ENCODE results near the gene SEMA4C.
"Not testable (repeated sequence)": the region's sequence is repeated elsewhere in the genome, so short reads cannot be mapped to it uniquely, and the experiment has no call there.

SEMA4C gene

DNA sequence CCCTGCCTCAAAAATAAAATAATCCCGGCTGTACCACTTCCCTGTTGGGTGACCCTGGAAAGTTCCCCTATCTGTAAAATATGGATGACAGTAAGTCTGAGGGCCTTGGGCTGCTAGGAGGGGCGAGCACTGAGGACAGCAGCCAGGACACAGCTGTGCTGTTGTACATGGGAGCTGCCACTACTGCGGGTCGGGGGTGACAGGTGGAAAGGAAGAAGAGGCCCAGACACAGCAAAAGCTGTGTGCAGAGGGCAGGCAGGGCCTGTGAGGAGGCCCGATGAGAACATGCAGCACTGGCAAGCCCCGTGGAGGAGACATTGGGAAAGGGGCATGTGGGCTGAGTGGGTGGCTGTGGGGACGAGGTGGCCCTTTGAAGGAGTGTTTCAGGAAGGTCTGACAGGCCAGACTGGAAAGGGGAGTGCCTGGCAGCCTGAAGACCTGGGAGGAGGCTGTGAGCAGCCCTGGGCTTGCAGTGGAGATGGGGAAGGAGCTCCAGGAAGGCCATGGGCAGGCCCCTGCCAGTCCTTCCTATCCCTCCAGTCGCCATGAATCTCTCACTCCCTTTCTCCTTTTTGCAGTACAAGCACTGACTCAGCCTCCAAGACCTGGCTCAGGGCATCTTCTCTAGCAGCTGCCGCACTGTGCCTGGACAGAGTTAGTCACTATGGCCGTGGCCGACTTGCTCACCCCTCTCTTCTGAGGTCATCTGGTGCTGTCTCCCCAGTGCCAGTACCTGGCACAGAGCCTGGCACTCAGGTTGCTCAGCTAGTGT is 28.9 kb upstream of the SEMA4C start:
- peak in 1 of 42 donors; percentile 21 for DNase-seq
- intact Hi-C loops (cut with DNase I) = no loop called here

GRCh38 chr2:96898135-96898505 is 28.2 kb upstream of the SEMA4C start:
- no peak for DNase-seq
- intact Hi-C loops (cut with DNase I) = no loop called here

- intact Hi-C loops (cut with DNase I) = no loop called here
- DNase-seq = no peak
These were observed 27.7 kb upstream of the SEMA4C start for GRCh38 chr2:96897491-96898134.

DNA sequence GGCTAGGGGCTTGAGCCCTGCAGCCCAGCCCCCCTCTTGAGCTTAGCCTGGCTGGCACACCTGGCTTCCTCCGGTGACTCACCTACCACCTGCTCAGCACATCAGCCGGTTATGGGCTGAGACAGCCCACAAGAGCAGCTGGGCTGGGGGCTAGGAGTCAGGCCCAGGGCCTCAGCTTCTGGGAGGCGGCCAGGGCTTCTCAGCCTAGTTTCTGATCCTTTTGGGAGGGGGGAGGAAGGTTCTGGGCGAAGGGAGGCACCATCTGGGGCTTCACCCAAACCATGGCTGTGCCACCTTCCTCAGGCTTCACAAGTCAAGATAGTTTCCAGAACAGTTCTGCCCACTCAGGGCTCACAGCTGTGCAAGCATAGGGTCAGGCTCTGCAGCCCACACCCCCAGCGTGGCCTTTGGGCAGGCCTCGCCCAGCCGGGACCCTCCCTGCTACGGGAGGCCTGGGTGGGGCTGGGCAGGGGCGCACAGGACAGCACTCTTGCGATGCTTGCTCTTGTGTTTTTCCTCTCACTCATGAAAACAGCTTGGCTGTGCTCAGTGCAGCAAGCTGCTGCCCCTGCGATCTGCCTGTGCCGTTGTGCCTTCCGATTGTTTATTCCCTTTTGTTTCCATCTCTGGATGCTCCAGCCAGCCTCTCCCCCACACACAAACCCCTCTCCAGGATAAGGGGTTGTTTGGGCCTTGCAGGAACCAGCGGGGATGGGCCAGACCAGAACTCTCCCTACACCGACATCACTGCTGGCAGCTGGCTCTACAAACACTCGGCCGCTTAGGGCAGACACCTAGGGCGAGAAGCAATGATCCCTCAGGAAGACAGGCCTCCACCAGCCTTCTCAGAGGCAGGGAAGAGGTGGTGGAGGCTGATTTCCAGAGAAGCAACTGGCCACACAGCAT is 26.1 kb upstream of the SEMA4C start:
- intact Hi-C loops (cut with DNase I) = no loop called here
- DNase-seq = no peak

DNA sequence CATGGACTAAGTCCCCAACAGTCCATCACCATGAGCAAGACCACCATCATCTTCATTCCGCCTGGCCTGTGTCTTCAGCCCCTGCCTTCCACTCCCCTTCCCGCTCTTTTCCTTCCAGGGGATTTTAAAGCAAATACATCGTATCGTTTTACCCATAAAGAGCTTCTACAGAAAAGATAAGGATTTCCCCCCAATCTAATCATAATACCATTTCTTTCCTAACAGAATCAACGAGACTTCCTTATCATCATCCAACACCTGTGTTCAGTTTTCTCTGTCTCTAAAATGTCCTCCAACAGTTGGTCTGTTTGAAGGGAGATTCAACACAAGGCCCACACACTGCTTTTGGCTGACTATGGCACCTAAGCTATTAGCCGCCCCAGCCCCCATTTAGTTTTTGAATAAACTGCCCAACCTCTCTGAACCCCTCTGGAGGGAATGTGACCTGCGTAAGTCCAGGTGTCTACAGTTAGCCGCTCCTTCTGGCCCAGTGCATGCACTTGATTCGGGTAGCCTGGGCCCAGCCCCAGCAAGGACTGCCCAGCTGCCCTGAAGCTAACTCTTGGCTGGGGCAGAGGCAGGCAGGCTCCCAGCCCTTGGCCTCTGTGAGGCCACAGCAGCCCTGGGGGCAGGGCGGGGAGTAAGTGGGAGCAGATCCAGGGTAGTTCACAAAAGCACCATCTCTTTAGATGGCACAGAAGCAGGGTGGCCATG is 25.3 kb upstream of the SEMA4C start:
- peak in 20 of 42 donors; percentile 40 to 75 (median 56) for DNase-seq
- intact Hi-C loops (cut with DNase I) = no loop called here

- no peak for DNase-seq
- intact Hi-C loops (cut with DNase I) = no loop called here
These were observed 24.3 kb upstream of the SEMA4C start for GRCh38 chr2:96894151-96894531.

DNA sequence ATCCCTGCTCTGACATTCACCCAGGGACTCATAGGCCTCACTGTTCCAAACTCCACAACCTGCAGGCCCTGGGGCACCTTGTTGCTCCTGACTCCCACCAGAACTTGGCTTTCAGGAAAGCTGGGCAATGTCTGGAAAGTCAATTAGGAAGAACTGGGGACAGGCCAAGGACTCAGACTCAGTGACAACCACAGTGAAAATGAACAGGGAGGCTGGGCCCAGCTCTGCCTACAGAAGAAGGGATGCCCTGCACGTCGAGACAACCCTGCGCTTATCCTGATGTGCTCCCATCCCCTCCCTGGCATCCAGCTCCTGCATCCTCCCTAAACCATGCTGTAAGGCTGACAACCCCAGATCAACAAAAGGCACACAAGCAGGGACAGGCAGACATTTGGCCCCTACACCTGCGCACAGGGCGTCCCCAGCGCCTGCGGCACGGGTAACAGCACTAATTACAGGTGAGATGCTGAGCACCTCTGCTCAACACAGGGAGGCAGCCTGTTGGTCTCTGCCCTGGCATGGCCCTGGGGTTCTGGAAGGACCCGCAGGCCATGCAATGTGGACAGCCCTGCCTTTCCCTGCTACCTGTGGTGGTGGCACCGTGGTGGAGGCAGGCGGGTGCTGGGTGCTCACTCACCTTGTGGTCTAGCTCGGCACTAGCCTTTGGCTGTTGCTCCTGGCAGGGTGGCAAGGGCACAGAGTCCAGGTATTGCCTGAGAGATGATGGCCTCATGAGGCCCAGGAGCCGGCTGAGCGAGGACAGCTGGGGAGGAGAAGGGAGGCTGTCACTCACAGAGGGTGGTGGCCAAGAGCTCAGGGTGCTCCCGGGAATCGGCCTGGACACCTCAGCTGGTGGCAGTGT is 23.6 kb upstream of the SEMA4C start:
- intact Hi-C loops (cut with DNase I) = no loop called here
- DNase-seq = no peak

- intact Hi-C loops (cut with DNase I) = no loop called here
- peak in 2 of 42 donors; percentile 43 to 49 for DNase-seq
These were observed 21.9 kb upstream of the SEMA4C start for GRCh38 chr2:96891591-96892333.

DNA sequence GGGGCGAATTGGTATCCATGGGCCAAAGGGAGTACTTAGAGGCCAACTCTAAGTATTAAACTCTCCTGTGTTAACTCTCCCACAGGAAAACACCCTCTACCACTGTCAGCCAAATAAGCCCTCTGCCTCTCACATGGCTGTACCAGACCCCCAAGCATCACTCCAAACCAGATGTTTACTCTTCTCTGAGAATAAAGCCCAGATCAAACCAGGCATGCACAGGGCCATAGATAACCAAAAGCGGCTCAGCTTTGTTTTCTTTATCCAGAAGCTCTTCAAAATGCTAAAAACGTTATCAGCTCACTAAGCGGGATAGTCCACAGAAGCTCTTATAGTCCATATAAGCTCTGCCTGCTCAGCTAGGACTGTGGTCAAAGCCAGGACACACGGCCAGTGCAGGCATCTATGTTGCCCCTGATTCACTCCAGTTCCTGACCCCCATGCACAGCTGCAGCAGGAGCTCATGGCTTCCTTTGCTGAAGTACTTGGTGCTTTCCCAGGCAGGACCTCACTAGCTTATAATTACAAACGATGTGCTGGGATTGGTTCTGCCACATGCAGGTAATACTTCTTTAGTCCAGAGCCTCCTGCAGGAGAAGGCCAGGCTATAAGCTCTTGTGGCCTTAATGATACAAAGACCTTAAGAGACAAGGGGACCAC is 21.0 kb upstream of the SEMA4C start:
- no peak for DNase-seq
- intact Hi-C loops (cut with DNase I) = no loop called here

GRCh38 chr2:96890252-96890651 is 20.4 kb upstream of the SEMA4C start:
- no peak for DNase-seq
- intact Hi-C loops (cut with DNase I) = no loop called here

- intact Hi-C loops (cut with DNase I); DNase-seq: not testable (repeated sequence)
These were observed 19.6 kb upstream of the SEMA4C start for GRCh38 chr2:96889502-96889901.

- intact Hi-C loops (cut with DNase I) = no loop called here
- DNase-seq = peak in 41 of 42 donors; percentile 57 to 87 (median 72)
These were observed 18.5 kb upstream of the SEMA4C start for GRCh38 chr2:96888072-96889011.

DNA sequence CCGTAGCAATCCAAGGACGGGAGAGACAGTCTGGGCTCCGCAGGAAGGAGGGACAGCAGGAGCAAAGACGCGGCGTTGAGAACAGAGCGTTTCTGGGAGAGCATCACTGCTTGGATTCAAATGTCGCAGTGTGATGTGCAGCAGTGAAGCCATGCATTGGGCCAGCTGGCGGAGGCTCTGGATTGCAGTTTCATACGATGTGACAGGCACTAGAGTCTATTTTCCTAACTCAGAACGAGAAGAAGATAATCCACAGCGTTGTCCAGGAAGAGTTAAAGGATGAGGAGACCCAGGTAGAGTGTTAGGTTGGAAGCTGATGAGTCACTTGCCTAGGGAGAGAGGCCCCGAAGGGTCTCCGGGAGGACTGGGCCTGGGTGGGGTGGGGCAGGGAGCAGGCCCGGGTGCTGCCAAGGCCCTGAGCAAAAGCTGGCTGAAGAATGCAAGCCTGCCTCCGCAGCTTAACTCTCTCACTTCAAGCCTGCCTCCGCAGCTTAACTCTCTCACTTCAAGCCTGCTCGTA is 17.7 kb upstream of the SEMA4C start:
- intact Hi-C loops (cut with DNase I) = no loop called here
- peak in 11 of 42 donors; percentile 35 to 71 (median 45) for DNase-seq

GRCh38 chr2:96885432-96886347 is 15.8 kb upstream of the SEMA4C start:
- intact Hi-C loops (cut with DNase I) = no loop called here

More at GRCh38 chr2:96885432-96886347, 15.8 kb upstream of the SEMA4C start:
- no peak for DNase-seq

All from head of caudate nucleus (tissue), 42 donors.